Activated CD4-positive, alpha-beta T cell treated with anti-CD3 and anti-CD28 coated beads, Interleukin-2, amount 10 ng/mL, durations not matched to agents 24 days and 14 days (primary cell): Measurements from ENCODE around the gene CRK. TPM values are rescaled to one million over a fixed set of nuclear protein-coding genes. Genes with fewer than 3 reads are reported as not detected.
"Not testable (repeated sequence)": the region's sequence is repeated elsewhere in the genome, so short reads cannot be mapped to it uniquely, and the experiment has no call there.

Experiments used
- DNase-seq: peaks from one replicate; pipeline ENCODE4 v3.0.0; 2022
- H3K27ac Mint-ChIP-seq: one replicate; pipeline ENCODE4 v1.8.0; 2022; ENCODE audit warnings: mild to moderate bottlenecking, mixed read lengths
- H3K27me3 Mint-ChIP-seq: one replicate; pipeline ENCODE4 v1.8.0; 2022; ENCODE audit warnings: mixed read lengths
- H3K36me3 Mint-ChIP-seq: one replicate; pipeline ENCODE4 v1.8.0; 2022; ENCODE audit warnings: low read depth, mild to moderate bottlenecking, mixed read lengths
- H3K4me1 Mint-ChIP-seq: one replicate; pipeline ENCODE4 v1.8.0; 2021; ENCODE audit warnings: mixed read lengths
- H3K4me3 Mint-ChIP-seq: one replicate; pipeline ENCODE4 v1.8.0; 2022; ENCODE audit warnings: mild to moderate bottlenecking, moderate library complexity, mixed read lengths
- H3K9me3 Mint-ChIP-seq: one replicate; pipeline ENCODE4 v1.8.0; 2021; ENCODE audit warnings: mixed read lengths
- intact Hi-C: fragments of 100-400 bp; cut with micrococcal nuclease; formaldehyde crosslinking; loops from one replicate; pipeline ENCODE4 v1.15.1; 2023
- total RNA-seq: library from RNA; stranded (reverse); gene quantifications from 2 replicates; pipeline ENCODE4 v1.2.3, GENCODE V29; 2022

CRK gene
- total RNA-seq, 1 donor from 2014 or later: 22.5 TPM

- DNase-seq, H3K27ac Mint-ChIP-seq, intact Hi-C loops, H3K27me3 Mint-ChIP-seq, H3K4me3 Mint-ChIP-seq, H3K9me3 Mint-ChIP-seq: not testable (repeated sequence)
- H3K4me1 Mint-ChIP-seq: peaks cover 28% of the 10 kb centered on the region
- H3K36me3 Mint-ChIP-seq: peaks cover 19% of the 10 kb centered on the region
Measured at GRCh38 chr17:1387490-1388227, 68.4 kb downstream of the CRK start.

GRCh38 chr17:1386675-1387190 lies 69.3 kb downstream of the CRK start:
- DNase-seq, H3K27me3 Mint-ChIP-seq, intact Hi-C loops, H3K4me3 Mint-ChIP-seq, H3K9me3 Mint-ChIP-seq: not testable (repeated sequence)
- Mint-ChIP-seq H3K36me3 (peaks cover 14% of the 10 kb centered on the region), H3K4me1 (peaks cover 25% of the 10 kb centered on the region), H3K27ac (peak overlapping the region; percentile 15)

- Mint-ChIP-seq H3K4me1 (peaks cover 27% of the 10 kb centered on the region), H3K27ac (no peak overlapping the region), H3K27me3 (no peaks in the 10 kb centered on the region), H3K4me3 (no peak overlapping the region), H3K9me3 (no peaks in the 10 kb centered on the region), H3K36me3 (peaks cover 15% of the 10 kb centered on the region)
- intact Hi-C loops: no loop called here
- no peak for DNase-seq
Measured at GRCh38 chr17:1386265-1386664, 69.8 kb downstream of the CRK start.

GRCh38 chr17:1385861-1386260 lies 70.2 kb downstream of the CRK start:
- H3K9me3 Mint-ChIP-seq: no peaks in the 10 kb centered on the region
- H3K27me3 Mint-ChIP-seq: no peaks in the 10 kb centered on the region
- DNase-seq: no peak
- H3K4me3 Mint-ChIP-seq: no peak overlapping the region
- H3K27ac Mint-ChIP-seq: no peak overlapping the region
- peaks cover 15% of the 10 kb centered on the region for H3K36me3 Mint-ChIP-seq
- intact Hi-C loops: no loop called here
- H3K4me1 Mint-ChIP-seq: peaks cover 25% of the 10 kb centered on the region

- no peaks in the 10 kb centered on the region for H3K9me3 Mint-ChIP-seq
- H3K36me3 Mint-ChIP-seq: peaks cover 10% of the 10 kb centered on the region
- H3K4me3 Mint-ChIP-seq: no peak overlapping the region
- H3K27me3 Mint-ChIP-seq: no peaks in the 10 kb centered on the region
- intact Hi-C loops: no loop called here
- no peak for DNase-seq
- H3K27ac Mint-ChIP-seq: no peak overlapping the region
- peaks cover 28% of the 10 kb centered on the region for H3K4me1 Mint-ChIP-seq
Measured at GRCh38 chr17:1384905-1385435, 71.1 kb downstream of the CRK start.

GRCh38 chr17:1379930-1380313 lies 76.1 kb downstream of the CRK start:
- DNase-seq: no peak
- H3K4me3 Mint-ChIP-seq: peak overlapping the region; percentile 28

GRCh38 chr17:1379208-1379929 lies 76.7 kb downstream of the CRK start:
- peaks cover 65% of the 10 kb centered on the region for H3K4me1 Mint-ChIP-seq
- no peaks in the 10 kb centered on the region for H3K27me3 Mint-ChIP-seq
- H3K36me3 Mint-ChIP-seq: peaks cover 23% of the 10 kb centered on the region
- no peak for DNase-seq
- H3K4me3 Mint-ChIP-seq: peak overlapping the region; percentile 28
- intact Hi-C loops: loop anchor here (2.0 to 10.0 kb wide), 2 partner anchors 15 to 245 kb away; partner anchors contain the start of gene SLC43A2
- H3K9me3 Mint-ChIP-seq: no peaks in the 10 kb centered on the region
- H3K27ac Mint-ChIP-seq: peak overlapping the region; percentile 46

More at GRCh38 chr17:1379930-1380313, 76.1 kb downstream of the CRK start:
- Mint-ChIP-seq H3K27me3 (no peaks in the 10 kb centered on the region), H3K9me3 (no peaks in the 10 kb centered on the region), H3K4me1 (peaks cover 59% of the 10 kb centered on the region), H3K36me3 (peaks cover 21% of the 10 kb centered on the region), H3K27ac (peak overlapping the region; percentile 46)
- intact Hi-C loops: loop anchor here (2.0 to 10.0 kb wide), 2 partner anchors 15 to 245 kb away; partner anchors contain the start of gene SLC43A2

- not testable (repeated sequence) for H3K27me3 Mint-ChIP-seq, DNase-seq, H3K4me3 Mint-ChIP-seq, H3K9me3 Mint-ChIP-seq
- H3K27ac Mint-ChIP-seq: peak overlapping the region; percentile 8
- peaks cover 25% of the 10 kb centered on the region for H3K36me3 Mint-ChIP-seq
- peaks cover 70% of the 10 kb centered on the region for H3K4me1 Mint-ChIP-seq
- intact Hi-C loops: loop anchor here (2.0 to 10.0 kb wide), 2 partner anchors 14 to 246 kb away; partner anchors contain the start of gene SLC43A2
Measured at GRCh38 chr17:1378476-1378860, 77.6 kb downstream of the CRK start.

- Mint-ChIP-seq H3K4me1 (peaks cover 72% of the 10 kb centered on the region), H3K9me3 (no peaks in the 10 kb centered on the region), H3K36me3 (peaks cover 30% of the 10 kb centered on the region), H3K27ac (peak overlapping the region; percentile 16), H3K4me3 (peak overlapping the region; percentile 56), H3K27me3 (no peaks in the 10 kb centered on the region)
- DNase-seq: no peak
- intact Hi-C loops: loop anchor here (10.0 kb wide), 1 partner anchor 247 kb away; the partner anchor contains the start of gene SLC43A2
Measured at GRCh38 chr17:1377334-1377733, 78.7 kb downstream of the CRK start.

- intact Hi-C loops: loop anchor here (10.0 kb wide), 1 partner anchor 249 kb away; the partner anchor contains the start of gene SLC43A2
- Mint-ChIP-seq H3K4me1 (peaks cover 66% of the 10 kb centered on the region), H3K9me3 (no peaks in the 10 kb centered on the region), H3K27me3 (no peaks in the 10 kb centered on the region), H3K36me3 (peaks cover 26% of the 10 kb centered on the region), H3K4me3 (peak overlapping the region; percentile 56), H3K27ac (peak overlapping the region; percentile 77)
- no peak for DNase-seq
Measured at GRCh38 chr17:1376061-1376460, 80.0 kb downstream of the CRK start.

- H3K27ac Mint-ChIP-seq: peak overlapping the region; percentile 77
- peaks cover 66% of the 10 kb centered on the region for H3K4me1 Mint-ChIP-seq
- peak overlapping the region; percentile 56 for H3K4me3 Mint-ChIP-seq
- no peak for DNase-seq
- H3K36me3 Mint-ChIP-seq: peaks cover 28% of the 10 kb centered on the region
- H3K9me3 Mint-ChIP-seq: no peaks in the 10 kb centered on the region
- intact Hi-C loops: loop anchor here (2.0 to 10.0 kb wide), 2 partner anchors 23 to 249 kb away; partner anchors contain the start of gene SLC43A2
- H3K27me3 Mint-ChIP-seq: no peaks in the 10 kb centered on the region
Measured at GRCh38 chr17:1375615-1376014, 80.4 kb downstream of the CRK start.

GRCh38 chr17:1374431-1375177 lies 81.4 kb downstream of the CRK start:
- H3K27ac Mint-ChIP-seq: peak overlapping the region; percentile 77
- peaks cover 27% of the 10 kb centered on the region for H3K36me3 Mint-ChIP-seq
- no peaks in the 10 kb centered on the region for H3K27me3 Mint-ChIP-seq
- H3K4me1 Mint-ChIP-seq: peaks cover 56% of the 10 kb centered on the region
- intact Hi-C loops: loop anchor here (2.0 to 10.0 kb wide), 2 partner anchors 24 to 250 kb away; partner anchors contain the start of gene SLC43A2
- peak overlapping the region; percentile 56 for H3K4me3 Mint-ChIP-seq
- H3K9me3 Mint-ChIP-seq: no peaks in the 10 kb centered on the region
- DNase-seq: no peak

- H3K9me3 Mint-ChIP-seq: no peaks in the 10 kb centered on the region
- no peaks in the 10 kb centered on the region for H3K27me3 Mint-ChIP-seq
- no peak overlapping the region for H3K27ac Mint-ChIP-seq
- H3K4me3 Mint-ChIP-seq: no peak overlapping the region
- DNase-seq: no peak
- peaks cover 28% of the 10 kb centered on the region for H3K36me3 Mint-ChIP-seq
- intact Hi-C loops: loop anchor here (2.0 to 10.0 kb wide), 2 partner anchors 25 to 251 kb away; partner anchors contain the start of gene SLC43A2
- H3K4me1 Mint-ChIP-seq: peaks cover 52% of the 10 kb centered on the region
Measured at GRCh38 chr17:1373707-1374237, 82.3 kb downstream of the CRK start.
